Fibroblast of mammary gland (primary cell): ENCODE results near the gene OR9G4.

Source experiments
- DNase-seq: peaks from one replicate; pipeline ENCODE4 v3.0.0-alpha.2; 2010; ENCODE audit warnings: low read depth
- H3K4me3 ChIP-seq: 2 replicates; pipeline ENCODE4 v1.5.1; 2011; ENCODE audit warnings: low read depth, mild to moderate bottlenecking, low read length, moderate library complexity; ENCODE audit not compliant: control insufficient read depth
- TF ChIP-seq, protein P1 (sequence below): conservative IDR thresholded peaks from 2 replicates; pipeline ENCODE4 v1.5.1; 2011; ENCODE audit warnings: low read depth, low read length, inconsistent platforms; ENCODE audit not compliant: control insufficient read depth, insufficient read depth

Gene OR9G4

DNA sequence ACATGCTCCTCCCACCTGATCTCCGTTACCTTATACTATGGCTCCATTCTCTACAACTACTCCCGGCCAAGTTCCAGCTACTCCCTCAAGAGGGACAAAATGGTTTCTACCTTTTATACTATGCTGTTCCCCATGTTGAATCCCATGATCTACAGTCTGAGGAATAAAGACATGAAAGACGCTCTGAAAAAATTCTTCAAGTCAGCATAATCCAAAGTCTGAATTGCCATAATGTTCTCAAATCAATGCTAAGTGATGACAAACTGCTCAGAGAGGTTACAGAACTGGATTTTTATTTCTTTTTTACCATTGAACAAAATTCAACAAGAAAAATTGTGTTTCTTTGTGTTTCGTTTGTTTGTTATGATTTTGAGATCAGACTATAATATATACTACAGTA, 7.6 kb downstream of the OR9G4 start:
- no peak for DNase-seq
- H3K4me3 ChIP-seq, result no peak overlapping the region
- TF ChIP-seq, protein P1, sequence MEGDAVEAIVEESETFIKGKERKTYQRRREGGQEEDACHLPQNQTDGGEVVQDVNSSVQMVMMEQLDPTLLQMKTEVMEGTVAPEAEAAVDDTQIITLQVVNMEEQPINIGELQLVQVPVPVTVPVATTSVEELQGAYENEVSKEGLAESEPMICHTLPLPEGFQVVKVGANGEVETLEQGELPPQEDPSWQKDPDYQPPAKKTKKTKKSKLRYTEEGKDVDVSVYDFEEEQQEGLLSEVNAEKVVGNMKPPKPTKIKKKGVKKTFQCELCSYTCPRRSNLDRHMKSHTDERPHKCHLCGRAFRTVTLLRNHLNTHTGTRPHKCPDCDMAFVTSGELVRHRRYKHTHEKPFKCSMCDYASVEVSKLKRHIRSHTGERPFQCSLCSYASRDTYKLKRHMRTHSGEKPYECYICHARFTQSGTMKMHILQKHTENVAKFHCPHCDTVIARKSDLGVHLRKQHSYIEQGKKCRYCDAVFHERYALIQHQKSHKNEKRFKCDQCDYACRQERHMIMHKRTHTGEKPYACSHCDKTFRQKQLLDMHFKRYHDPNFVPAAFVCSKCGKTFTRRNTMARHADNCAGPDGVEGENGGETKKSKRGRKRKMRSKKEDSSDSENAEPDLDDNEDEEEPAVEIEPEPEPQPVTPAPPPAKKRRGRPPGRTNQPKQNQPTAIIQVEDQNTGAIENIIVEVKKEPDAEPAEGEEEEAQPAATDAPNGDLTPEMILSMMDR, result no peak

DNA sequence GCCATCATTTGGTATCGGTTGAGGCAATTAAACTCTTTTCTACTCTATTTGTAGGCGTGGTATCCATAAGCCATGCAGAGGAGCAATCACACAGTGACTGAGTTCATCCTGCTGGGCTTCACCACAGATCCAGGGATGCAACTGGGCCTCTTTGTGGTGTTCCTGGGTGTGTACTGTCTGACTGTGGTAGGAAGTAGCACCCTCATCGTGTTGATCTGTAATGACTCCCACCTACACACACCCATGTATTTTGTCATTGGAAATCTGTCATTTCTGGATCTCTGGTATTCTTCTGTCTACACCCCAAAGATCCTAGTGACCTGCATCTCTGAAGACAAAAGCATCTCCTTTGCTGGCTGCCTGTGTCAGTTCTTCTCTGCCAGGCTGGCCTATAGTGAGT, 8.4 kb downstream of the OR9G4 start:
- DNase-seq, result no peak
- TF ChIP-seq, protein P1, result no peak
- no peak overlapping the region for H3K4me3 ChIP-seq

- H3K4me3 ChIP-seq, result no peak overlapping the region
- no peak for DNase-seq
- TF ChIP-seq, protein P1, result no peak
Observed at GRCh38 chr11:56720513-56720912, 28.0 kb downstream of the OR9G4 start.

DNA sequence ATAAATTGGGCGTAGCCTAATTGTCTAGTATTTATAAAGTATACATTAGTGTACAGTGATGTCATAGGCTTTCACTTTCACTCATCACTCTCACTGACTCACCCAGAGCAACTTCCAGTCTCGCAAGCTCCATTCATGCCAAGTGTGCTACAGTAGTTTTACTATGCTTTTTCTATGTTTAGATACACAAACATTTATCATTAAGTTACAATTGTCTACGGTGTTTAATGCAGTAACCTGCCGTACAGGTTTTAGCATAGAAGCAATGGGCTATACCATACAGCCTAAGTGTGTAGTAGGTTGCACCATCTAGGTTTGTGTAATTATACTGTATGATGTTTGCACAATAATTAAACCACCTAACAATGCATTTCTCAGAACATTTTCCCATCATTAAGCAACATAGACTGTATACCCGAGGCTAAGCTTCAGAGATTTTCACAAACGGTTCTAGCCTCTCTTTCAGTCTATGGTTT, 32.1 kb downstream of the OR9G4 start:
- TF ChIP-seq, protein P1, result no peak
- DNase-seq, result no peak
- H3K4me3 ChIP-seq, result no peak overlapping the region

GRCh38 chr11:56714206-56714605, 34.3 kb downstream of the OR9G4 start:
- TF ChIP-seq, protein P1, result no peak
- no peak overlapping the region for H3K4me3 ChIP-seq
- no peak for DNase-seq

DNA sequence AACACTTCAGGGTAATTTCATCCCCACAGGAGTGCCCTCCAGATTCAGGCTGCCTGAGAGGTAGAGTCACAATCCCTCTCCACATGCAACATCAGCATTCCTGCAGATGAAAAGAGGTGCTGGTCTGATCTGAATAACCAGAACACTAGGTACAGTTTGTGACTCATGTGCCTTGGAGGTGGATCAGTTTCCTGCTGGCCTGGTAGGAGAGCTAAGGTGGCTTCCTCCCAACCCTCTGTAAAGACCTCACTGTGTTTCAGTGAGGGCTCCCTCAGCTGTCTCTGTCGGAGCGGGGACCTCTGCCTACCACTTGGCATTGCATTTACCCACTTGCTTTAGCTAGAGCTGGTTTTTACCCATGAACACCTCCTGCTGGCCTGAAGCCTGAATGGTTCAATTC, 42.0 kb downstream of the OR9G4 start:
- H3K4me3 ChIP-seq, result no peak overlapping the region
- TF ChIP-seq, protein P1, result no peak
- no peak for DNase-seq

DNA sequence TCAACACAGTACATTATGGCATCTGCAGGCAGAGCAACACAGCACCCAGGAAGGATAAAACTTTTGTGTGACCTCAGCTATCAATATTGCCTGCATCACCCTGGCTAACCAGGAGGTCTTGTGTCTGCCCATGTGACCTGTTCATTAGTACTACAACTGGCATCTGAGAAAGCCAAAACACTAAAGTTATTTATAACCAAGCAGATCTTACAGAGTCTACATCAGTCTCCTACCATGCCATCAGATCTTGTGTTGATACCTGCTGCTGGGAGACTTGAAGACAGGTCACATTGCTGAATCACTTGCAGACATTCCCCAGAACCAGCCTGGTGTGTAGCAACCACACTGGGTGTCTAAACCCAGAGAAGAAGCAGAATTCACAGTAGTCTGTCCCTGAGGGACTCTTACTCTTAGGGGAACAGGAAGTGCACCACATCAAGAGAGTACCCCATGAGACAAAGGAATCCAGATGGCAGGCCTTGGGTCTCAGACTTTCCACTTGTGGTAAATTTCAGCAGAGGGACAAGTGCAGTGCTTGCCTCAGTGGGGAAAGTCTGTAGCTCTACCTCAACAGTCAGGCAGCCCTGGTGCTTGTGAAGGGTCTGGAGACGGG, 42.6 kb downstream of the OR9G4 start:
- no peak for DNase-seq
- H3K4me3 ChIP-seq, result no peak overlapping the region
- TF ChIP-seq, protein P1, result no peak
